Fibroblast of skin of right quadriceps (primary cell): ENCODE measurements around the gene LHX3.

Experiments used
- DNase-seq: peaks from one replicate; pipeline ENCODE4 v3.0.0-alpha.2; 2013

The LHX3 gene

DNA sequence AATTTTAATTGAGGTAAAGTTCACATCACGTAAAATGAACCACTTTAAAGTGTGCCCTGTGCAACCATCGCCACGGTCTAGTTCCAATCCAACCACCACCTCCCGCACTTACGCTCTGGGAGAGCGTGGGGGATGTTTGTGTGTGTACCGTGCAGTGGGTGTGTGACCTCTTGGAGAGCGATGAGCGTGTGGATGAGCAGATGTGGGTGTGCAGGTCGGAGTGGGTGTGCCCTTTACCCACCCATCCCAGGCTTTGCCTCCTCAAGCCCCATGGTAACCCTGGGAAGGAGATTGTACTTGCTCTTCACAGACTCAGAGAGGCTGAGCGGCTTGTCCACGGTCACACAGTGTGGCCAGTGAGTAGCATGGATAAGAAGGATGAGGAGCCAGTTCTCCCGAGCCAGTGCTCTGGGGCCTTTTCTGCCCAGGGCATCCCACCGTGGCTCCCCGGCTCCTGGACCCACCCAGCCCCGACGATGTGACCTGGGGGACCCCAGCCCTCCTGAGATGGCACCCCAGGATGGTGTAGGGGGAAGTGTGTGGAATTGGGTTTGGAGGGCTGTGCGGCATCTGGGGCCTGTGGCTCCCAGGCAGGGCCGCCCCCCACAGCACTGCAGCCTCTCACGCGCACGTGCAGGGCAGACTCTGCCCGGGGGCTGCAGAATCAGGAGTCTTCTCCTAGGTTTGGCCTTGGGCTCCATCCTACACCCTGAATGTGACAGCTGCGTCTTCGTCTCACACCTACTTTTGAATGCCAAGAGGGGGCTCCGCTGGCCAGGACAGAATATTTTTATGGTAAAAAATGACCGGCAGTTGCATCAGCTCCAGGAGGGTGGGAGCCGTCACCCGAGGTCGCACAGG lies 13.6 kb downstream of the LHX3 start:
- no peak for DNase-seq

DNA sequence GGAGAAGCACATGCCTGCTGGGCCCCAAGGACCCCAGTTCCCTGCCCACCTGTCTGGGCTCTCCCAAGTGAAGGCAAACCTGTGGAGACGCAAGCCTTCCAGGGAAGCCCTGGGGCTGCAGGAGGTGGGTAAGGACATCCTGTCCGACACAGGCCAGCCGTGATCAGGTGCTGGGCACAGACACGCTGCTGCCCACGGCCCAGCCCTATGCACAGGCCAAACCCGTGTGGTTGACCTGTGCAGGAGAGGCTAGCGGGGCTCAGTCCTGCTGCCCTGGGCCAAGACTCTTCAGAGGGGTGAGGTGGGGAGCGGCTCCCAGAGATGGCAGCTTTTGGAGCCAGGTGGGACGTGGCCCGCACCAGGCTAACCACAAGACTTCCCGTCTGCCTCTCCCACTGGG lies 14.3 kb downstream of the LHX3 start:
- DNase-seq: no peak

DNA sequence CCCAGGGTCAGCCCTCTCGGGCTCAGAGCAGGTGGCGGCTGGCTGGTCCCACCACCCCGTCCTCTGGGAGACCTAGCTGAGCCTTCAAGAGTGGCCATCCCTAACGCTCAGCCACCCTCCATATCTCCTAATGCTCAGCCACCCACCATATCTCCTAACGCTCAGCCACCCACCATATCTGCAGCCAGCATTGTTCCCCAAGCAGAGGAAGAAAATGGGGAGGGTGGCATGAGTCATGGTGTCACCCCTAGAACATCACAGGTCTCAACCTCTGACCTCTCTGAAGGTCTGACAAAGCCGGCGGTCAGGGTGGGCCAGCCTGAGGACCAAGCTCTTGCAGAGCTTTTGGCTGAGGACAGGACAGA lies 14.7 kb downstream of the LHX3 start:
- DNase-seq: no peak

DNA sequence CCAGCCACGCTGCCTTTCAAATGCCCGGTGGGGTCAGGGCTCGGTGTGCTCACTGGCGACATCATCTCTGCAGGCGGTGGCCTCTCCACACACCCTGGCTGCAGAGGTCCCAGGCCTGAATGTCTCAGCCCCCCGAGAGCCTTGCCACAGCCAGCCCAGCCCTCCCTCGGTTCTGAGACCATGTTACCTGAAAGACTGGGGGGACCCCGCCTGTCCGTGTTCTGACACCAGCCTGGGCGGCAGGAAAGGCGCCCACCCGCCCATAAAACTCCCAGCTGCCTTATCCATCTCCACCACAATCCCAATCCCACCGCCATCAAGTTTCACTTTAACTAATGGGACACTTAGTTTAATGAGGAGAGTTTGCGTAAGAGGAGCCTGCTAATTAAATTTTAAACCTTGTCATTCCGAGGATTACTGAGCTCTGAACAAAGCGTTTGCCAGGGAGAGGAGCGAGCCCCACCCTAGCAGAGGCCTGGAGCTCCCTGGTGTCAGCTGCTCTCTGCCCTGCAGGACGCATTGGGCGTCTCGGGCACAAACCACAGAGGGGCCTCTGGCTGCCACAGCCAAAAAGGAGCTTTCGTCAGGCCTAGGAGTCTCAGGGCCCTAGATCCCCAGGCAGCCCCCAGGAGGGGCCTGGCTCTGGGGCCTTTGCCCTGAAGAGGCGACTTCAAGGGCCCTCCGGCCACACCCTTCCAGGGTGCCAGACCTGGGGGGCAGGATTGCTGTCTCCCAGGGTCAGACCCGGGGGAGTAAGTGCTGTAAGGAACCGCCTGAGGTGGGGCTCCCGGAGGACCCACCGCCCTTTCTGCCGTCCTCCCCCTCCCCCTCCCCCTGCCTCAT lies 15.3 kb downstream of the LHX3 start:
- no peak for DNase-seq

DNA sequence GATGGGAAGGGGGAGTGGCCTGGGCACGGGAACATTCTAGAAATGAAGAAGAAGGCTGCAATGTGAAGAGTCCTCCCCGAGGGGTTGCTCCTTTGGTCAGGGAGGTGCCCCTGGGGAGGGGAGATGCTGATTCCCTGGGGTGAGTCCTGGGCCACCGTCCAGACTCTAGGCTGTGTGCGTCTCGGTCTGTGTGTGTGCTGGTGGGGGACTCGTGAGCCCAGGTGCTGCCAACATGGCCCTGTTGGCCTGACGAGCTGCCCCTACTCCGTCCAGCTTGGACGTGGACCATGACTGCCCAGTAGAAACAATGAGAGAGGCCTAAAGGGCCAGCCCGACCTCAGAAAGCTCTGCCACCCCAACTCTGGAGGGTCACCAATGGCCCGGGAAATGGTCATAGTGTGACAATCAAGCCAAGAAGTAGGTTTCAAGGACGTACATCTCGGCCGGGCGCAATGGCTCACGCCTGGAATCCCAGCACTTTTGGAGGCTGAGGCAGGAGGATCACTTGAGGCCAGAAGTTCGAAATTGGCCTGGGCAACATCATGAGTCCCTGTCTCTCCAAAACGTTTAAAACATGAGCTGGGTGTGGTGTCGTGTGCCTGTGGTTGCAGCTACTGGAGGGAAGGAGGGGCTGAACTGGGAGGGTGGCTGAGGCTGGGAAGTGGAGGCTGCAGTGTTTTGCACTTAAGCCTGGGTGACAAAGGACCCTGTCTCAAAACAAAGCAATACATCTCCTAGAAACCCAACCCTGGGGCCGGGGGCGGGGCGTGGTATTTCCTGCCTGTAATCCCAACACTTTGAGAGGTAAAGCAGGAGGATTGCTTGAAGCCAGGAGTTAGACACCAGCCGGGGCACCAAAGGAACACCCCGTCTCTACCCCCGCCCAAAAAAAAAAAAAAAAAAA lies 17.0 kb downstream of the LHX3 start:
- no peak for DNase-seq

DNA sequence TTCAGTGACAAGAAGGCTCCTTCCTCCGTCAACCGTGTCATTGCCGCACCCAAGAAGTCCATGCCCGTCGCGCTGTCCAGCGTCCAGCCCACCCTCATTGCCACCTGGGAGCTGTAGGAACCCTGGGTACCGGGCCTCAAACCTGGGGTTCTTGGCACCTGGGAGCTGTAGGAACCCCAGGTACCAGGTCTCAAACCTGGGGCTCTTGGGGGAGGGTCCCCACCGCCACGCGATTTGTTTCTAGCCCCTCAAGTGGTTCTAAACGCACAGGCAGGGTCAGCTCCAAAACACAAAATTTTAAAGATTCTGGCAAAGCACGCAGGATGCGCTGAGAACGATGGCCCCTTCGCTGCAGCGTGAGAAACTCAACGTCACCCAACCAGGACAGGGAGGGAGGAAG lies 17.7 kb downstream of the LHX3 start:
- DNase-seq: no peak

DNA sequence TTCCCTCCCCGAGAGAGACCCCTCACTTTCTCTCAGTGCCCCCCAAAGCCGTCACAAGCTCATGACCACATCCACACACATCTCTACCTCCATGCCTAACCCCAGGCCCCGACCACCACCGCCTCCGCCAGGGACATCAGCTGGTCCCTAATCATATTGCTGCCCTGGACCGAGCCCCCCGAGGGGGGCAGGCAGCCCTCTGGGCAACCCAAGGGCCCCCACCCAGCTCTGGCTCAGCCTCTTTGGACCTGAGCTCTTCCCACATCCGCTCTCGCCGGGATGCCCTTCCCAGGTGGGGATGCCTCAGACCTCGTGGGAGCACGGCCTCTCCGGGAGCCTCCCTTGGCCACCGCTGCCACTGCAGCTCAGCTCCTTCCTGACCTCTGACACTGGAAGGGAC lies 18.5 kb downstream of the LHX3 start:
- no peak for DNase-seq

DNA sequence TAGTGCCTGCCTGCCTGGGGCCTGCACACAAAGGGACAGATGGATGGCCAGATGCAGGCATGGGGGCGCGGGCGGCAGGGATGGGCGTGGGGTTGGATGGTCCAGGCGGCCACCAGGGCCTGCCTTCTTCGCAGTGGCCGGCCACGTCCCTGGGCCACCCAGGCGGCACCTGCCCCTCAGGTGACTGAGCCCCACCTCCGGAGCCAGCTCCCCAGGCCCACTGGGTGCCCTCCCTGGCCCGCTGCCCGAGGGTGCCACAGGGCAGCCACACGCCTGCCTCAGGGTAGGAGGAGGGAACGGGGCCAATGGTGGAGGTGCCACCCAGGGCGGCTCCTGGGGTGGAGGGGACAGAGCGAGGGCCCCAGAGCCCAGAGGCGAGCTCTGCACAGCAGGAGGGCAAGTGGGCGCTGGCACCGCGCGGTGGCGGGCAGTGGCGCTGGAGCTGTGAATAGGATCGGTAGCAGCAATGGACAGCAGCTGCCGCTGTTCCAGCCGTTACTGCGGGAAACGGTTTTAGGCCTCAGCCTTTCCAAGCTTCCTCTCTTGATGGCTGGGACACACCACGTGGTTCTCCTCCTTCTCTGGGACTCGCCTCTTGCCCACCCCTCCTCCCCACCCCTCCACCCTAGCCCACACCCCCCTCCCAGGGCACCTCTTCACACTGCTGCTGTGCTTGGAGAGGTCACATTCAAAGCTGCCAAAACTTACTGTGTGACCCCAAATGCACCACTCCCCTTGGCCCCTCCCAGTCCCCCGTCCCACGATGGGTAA lies 19.1 kb downstream of the LHX3 start:
- no peak for DNase-seq

DNA sequence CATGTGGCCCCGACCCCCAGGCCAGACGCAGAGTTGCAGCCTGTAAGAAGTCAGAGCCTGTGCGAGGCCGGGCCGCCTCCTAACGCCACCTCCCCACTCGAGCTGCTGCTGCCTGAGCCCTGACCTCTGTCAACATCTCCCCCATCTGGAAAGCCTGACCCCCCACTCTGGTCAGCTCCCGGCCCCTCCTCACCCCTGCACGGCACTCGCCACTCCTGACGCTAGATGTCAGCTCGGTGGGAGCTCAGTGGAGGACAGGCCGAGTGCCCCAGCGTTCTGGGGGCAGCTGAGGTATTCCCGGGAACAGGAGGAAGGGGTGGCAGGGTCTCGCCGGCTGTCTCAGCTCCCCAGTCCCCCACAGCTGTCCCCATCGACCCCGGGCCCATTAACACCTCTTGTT lies 19.9 kb downstream of the LHX3 start:
- DNase-seq: no peak

DNA sequence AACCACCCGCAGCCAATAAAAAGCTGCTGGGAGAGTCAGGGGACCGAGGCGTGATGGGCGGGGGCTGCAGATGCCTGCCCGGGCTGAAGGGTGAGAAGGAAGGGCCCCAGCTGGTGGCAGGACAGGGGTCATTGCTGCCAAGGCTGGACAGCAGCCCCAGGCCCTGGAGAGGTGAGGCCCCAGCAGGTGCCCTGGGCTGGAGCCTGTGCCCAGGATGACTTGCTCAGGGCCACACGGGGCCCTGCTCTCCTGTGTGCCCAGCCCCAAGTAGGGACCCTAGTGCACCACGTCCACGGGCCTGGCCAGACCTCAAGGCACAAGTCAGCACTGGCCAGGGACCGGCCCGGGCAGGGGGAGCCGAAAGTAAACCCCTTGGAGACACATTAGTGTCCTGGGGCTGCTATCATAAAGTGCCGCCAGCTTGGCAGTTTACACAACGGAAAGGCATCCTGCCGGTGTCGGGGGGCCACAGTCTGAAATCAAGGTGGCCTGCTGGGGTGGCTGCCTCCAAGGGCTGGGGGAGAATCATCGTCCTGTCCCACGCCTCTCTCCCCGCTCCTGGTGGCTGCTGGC lies 22.0 kb downstream of the LHX3 start:
- no peak for DNase-seq

DNA sequence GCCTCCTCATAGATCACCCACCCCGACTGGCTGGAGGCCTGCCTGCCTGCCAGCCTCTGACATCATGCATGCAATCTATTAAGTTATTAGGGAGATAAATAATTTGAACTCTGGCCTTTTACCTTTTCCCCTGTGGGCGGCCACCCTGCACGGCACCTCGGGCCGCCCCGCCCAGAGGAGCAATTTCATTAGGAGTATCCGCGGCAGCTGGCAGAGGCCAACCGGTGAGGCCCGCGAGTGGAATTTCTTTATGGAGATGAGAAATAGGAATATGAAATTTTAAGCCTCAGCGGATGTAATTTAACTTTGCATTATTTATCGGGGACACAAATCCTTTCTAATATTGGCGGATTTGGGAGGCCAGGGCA lies 22.5 kb downstream of the LHX3 start:
- DNase-seq: no peak

DNA sequence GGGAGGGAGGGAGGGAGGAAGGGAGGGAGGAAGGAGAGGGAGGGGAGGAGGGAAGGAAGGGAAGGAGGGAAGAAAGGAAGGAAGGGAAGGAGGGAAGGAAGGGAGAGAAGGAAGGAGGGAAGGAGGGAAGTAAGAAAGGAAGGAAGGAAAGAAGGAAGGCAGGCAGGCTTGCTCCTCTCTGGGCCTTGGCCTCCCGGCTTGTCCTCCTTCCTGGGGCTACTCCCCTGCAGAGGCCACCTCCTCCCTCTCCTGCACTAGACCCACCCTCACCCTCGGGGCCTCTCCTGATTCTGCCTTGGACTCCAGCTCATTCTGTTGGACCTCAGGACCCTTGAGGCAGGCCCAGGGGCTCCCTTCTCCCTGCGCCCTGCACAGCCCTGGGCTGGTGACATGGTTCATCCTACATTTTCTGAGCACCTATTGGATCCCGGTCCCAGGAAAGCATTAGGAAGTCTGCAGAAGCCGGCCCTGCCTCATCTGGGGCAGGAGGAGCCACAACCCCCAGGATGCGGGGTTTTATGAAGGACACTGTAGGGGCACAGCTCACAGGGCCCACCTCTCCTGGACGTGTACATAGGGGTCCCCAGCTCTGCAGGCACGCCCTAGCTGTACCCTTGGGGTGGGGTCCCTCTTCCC lies 23.0 kb downstream of the LHX3 start:
- DNase-seq: no peak

DNA sequence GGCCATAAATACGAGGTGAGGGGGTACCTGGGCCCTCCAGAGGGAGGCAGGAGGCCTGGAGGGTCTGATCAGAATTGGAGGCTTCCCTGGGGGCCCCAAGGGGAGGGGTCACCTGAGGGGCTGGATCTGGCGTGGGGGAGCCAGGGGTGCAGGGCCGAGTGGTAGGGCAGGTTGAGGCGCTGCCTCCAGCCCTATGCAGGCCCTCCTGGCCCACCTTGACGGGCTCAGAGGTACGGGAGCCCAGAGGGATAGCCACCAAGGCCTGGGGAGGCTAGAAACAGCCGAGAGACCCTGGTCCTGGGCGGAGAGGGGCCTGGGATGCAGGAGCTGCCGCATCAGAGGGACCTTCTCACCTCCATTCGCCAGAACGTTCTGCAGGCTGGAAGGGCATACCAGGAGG lies 24.3 kb downstream of the LHX3 start:
- no peak for DNase-seq

DNA sequence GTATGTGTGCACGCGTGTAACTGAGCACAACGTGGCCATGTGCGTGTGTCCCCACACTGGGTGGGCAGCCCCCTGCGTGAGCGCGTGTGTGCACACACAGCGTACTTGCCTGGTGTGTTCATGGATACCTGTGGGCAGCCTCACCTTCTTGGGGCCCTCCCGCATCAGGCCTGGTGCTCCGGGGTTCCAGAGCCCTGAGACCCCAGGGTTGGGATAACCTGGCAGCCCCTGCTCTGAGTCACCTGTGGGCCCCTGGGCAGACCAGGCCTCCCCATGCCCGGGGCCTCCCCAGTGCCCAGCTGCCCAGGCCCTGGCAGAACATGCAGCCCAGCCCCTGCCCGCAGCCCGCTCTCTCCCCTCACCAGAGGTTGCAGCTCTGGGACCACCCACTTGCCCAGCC lies 25.2 kb downstream of the LHX3 start:
- DNase-seq: no peak

DNA sequence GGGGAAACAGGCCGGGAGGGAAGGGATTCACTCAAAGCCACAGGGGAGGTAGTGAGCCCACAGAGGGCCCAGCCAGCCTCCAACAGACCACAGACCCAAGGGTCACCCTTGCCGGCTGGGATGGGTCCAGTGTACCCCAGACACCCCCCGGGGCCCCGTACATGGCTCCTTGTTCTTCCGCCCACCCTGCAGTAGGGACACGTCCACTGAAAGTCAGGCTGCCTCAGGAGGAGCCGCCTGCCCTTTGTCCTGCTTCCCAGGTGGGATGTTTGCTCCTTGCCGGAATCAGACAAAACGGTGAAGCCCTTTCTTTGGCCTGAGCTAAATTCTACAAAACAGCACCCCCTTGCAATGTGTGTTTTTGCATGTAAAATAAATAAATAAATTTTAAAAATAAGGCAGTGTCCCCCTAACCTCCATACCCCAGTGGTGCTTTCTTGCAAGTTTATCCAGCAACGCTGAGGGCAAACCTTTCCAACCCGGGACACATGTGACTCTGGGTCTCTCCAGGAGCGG lies 25.8 kb downstream of the LHX3 start:
- DNase-seq: no peak

DNA sequence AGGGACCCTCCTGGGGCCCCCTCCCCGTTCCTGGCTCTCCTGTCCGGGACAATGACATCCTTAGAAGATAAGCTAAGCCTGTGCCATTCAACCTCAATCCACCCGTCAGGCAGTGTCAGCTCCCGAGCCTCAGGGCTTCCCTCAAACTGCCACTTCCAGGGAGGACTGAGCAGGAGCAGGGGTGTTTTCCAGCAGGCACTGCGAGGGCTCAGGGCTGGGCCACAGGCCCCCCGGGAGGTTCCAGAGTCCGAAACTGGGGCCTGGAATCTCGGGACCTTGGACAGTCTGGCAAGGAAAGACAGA lies 26.2 kb downstream of the LHX3 start:
- no peak for DNase-seq

DNA sequence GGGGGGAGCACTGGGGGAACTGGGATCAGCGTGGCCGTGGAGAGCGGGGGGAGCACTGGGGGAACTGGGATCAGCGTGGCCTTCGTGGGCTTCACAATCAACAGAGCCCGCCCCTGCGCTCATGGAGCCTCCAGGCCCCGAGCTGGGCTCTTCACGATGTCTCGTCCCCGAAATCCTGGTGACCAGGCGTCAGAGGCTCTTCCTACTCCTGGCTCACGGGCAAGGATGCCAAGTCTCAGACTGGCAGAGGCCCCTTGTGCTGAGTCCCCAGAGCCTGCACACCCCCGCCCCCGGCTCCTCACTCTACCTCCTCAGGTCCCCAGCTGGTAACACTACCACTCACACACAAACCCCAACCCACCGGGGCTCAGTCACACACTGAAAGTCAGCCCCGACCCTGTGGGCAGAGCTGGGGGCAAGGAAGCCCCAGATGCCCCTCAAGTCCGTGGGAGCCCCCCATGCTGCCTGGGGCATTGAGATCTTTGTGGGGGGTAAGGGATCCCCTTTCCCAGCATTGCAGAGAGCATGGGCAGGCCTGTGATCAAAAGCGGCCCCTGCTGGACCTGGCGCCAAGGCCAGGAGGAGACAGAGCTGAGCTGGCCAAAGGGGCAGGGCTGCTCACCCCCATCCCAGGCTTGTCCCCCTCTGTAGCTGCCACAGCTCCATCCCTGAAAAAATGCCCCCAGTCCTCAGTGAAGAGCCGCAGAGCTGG lies 26.7 kb downstream of the LHX3 start:
- no peak for DNase-seq

DNA sequence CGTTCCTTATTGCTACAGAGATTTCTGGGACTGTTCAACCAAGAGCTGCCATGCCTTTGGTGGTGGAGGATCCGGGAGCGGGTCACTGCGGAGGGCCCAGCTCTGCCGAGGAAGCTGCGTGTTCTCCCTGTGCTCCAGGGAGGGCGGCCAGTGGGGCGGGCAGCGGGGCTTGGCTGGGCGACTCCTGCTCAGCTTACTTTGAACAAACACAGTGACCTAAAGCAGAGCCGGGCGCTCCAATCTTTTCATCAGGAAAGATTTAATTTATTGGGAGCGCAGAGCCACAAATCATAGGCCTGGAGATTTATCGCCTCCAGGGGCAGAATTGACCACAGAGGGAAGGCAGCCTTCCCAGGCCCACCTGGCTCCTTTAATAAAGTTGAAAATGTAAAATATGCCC lies 27.7 kb downstream of the LHX3 start:
- DNase-seq: no peak

DNA sequence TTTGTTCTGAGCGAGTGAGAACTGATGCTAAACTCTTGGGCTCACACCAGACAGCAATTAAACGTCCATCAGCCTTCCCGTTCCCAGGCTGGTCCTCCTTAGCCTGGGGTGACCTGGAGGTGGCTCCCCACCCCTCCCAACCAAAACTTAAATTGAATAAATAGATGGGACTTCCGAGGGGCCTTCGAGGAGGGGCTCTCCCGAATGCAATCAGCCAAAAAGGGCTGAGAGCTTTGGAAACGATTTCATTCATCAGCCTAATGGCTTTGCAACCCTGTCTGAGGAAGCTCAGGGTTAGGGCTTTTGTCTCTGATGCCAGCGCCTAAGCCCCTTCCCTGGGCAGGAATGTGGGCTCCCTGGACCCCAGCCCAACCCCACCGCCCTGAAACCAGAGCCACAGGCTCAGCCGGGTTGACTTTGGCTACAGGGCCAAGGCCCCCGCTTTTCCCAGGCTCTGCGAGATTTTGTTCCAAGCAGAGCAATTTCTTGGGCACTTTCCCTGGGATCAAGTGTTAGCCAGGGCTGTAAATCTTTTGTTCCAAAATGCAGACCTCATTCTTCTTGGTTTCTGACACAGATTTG lies 29.2 kb downstream of the LHX3 start:
- DNase-seq: no peak

DNA sequence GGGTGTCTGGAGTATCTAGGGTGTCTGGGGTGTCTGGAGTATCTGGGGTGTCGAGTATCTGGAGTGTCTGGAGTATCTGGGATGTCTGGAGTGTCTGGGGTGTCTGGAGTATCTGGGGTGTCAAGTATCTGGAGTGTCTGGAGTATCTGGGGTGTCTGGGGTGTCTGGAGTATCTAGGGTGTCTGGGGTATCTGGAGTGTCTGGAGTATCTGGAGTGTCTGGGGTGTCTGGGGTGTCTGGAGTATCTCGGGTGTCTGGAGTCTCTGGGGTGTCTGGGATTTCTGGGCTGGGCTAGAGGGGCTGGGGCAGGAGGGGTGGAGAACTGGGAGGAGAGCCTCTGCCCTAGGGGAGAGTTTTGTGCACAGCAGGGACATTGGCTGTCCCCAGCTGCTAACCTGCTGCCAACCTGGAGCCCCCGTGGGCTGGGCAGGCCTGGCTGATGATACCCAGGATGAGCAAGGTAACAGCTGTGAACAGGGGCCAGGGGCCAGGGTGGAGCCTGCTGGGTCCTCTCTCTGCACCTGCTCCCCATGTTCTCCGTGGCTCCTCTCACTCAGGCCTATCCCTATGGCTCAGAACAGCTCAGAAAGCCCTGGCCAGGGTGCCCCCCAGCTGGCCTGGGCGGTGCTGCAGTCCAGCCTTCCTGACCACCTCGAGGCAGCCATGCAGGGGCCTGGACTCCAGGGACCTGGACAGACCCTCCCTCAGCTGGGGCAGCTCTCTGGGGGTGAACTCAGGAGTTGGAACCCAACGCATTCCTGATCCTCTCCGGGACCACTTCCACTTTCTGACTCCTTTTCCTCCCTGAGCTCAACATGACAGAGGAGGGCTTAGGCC lies 29.9 kb downstream of the LHX3 start:
- no peak for DNase-seq
